ENCODE measurements around the gene MALT1. TPM values are rescaled to one million over a fixed set of nuclear protein-coding genes. Genes with fewer than 3 reads are reported as not detected.

MALT1 gene
- total RNA-seq, 4 donors from 2014 or later, result 40.1 to 48.9 (median 44.4) TPM

- no peak for DNase-seq (ENCODE audit: low spot score in 2 of 2)
- no peak overlapping the region for H3K4me3 ChIP-seq (ENCODE audit: low read depth, poor library complexity, severe bottlenecking)
- TF ChIP-seq POLR2A (IDR thresholded peaks at IDR 0.05) (no peak), CTCF (IDR thresholded peaks at IDR 0.05) (no peak)
- intact Hi-C loops (cut with DNase I; ENCODE audit: low total_unique reads), result no loop called here
These were observed 41.7 kb downstream of the MALT1 start for GRCh38 chr18:58712930-58713329.

DNA sequence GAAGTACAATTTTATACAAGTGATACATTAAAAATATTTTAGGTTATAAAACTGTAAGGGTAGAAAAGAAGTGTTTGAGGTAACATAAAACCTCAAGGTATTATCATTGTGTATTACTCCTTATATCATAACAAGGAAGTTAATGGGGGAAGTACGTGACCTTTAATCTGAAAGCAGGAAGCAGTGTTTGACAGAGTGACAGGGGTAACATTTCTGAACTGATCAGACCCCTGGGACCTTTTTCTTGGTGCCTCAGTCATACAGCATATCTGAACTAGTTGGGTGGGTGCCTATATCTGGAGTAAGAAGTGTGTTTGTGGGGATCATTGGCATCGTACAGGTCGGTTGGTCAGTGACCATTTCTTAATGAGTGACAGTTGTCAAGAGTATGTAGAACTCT, 43.0 kb downstream of the MALT1 start:
- intact Hi-C loops (cut with DNase I; ENCODE audit: low total_unique reads), result no loop called here
- no peak overlapping the region for H3K4me3 ChIP-seq (ENCODE audit: low read depth, poor library complexity, severe bottlenecking)
- no peak for DNase-seq (ENCODE audit: low spot score in 2 of 2)
- TF ChIP-seq POLR2A (IDR thresholded peaks at IDR 0.05) (no peak), CTCF (IDR thresholded peaks at IDR 0.05) (no peak)
- 90 to 97% methylated on average over 3 of the region's 3 CpGs for WGBS, 2 donors

DNA sequence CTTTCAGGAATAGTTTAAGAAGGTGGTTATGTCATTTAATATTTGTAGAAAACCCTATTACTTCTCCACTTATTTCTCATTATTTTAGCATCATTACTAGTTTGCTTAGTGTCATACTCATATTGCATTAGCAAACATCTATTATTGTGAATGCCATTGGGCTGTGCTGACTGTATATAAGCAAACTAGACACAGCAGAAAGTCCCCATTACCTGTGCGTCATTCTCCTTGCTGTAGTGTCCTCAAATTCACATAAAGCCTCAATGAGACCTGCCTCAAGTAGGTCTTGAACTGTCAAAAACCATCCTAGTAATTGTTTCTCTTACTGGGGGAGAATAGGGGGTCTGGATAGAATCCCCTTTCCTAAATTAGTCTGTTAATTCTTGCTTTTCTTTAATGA, 43.6 kb downstream of the MALT1 start:
- WGBS, 2 donors, result 95 to 97% methylated on average over 1 of the region's 1 CpG
- intact Hi-C loops (cut with DNase I; ENCODE audit: low total_unique reads), result no loop called here
- no peak for DNase-seq (ENCODE audit: low spot score in 2 of 2)
- no peak overlapping the region for H3K4me3 ChIP-seq (ENCODE audit: low read depth, poor library complexity, severe bottlenecking)
- TF ChIP-seq POLR2A (IDR thresholded peaks at IDR 0.05) (no peak), CTCF (IDR thresholded peaks at IDR 0.05) (no peak)

GRCh38 chr18:58715540-58715939, 44.3 kb downstream of the MALT1 start:
- DNase-seq (ENCODE audit: low spot score in 2 of 2), result no peak
- TF ChIP-seq POLR2A (IDR thresholded peaks at IDR 0.05) (no peak), CTCF (IDR thresholded peaks at IDR 0.05) (no peak)
- 71 to 73% methylated on average over 2 of the region's 2 CpGs for WGBS, 2 donors

GRCh38 chr18:58716060-58716756, 44.9 kb downstream of the MALT1 start:
- intact Hi-C loops (cut with DNase I; ENCODE audit: low total_unique reads), result no loop called here
- H3K4me3 ChIP-seq (ENCODE audit: low read depth, poor library complexity, severe bottlenecking), result no peak overlapping the region
- TF ChIP-seq CTCF (IDR thresholded peaks at IDR 0.05), result no peak
- no peak for TF ChIP-seq POLR2A (IDR thresholded peaks at IDR 0.05)
- WGBS, 2 donors, result 79 to 88% methylated on average over 4 of the region's 4 CpGs
- no peak for DNase-seq (ENCODE audit: low spot score in 2 of 2)

More at GRCh38 chr18:58715540-58715939, 44.3 kb downstream of the MALT1 start:
- intact Hi-C loops (cut with DNase I; ENCODE audit: low total_unique reads), result no loop called here
- H3K4me3 ChIP-seq (ENCODE audit: low read depth, poor library complexity, severe bottlenecking), result no peak overlapping the region

Data from lower leg skin (tissue), 4 donors.